SK-N-SH (cell line): ENCODE measurements around the gene NUDT22.

Experiments used
- CHD2 ChIP-seq: fragments of 150-350 bp; IDR thresholded peaks from 2 replicates; pipeline ENCODE4 v1.6.1; 2018; ENCODE audit warnings: low read length; ENCODE audit not compliant: partially characterized antibody
- CTCF ChIP-seq: fragments of 200-600 bp; sonication (generic); IDR thresholded peaks from 2 replicates; pipeline ENCODE4 v1.6.1; 2017; ENCODE audit warnings: antibody characterized with exemption, mild to moderate bottlenecking, moderate library complexity
- GATA2 ChIP-seq: sonication (generic); formaldehyde crosslinking; IDR thresholded peaks from 2 replicates; pipeline ENCODE4 v1.5.0; 2020; ENCODE audit warnings: mild to moderate bottlenecking, missing genetic modification reagents
- MAX ChIP-seq: IDR thresholded peaks from 2 replicates; pipeline ENCODE4 v1.4.0; 2012; ENCODE audit warnings: low read depth
- RAD21 ChIP-seq: IDR thresholded peaks from 2 replicates; pipeline ENCODE4 v1.6.1; 2012; ENCODE audit warnings: mild to moderate bottlenecking, low read length
- SIN3A ChIP-seq: IDR thresholded peaks from 2 replicates; pipeline ENCODE4 v1.6.1; 2012; ENCODE audit warnings: low read depth, mild to moderate bottlenecking, low read length, moderate library complexity, borderline replicate concordance
- TEAD4 ChIP-seq: IDR thresholded peaks from 2 replicates; pipeline ENCODE4 v1.4.0; 2012; ENCODE audit warnings: mild to moderate bottlenecking, borderline replicate concordance; ENCODE audit not compliant: insufficient read depth
- TF ChIP-seq, protein P1 (sequence below): fragments of 150-350 bp; IDR thresholded peaks from 2 replicates; pipeline ENCODE4 v1.6.1; 2017; ENCODE audit warnings: antibody characterized with exemption, low read length, low read depth, borderline replicate concordance
- TF ChIP-seq, protein P2 (sequence below): IDR thresholded peaks from 2 replicates; pipeline ENCODE4 v1.6.1; 2012; ENCODE audit warnings: mild to moderate bottlenecking, low read depth, low read length, moderate library complexity

DNA sequence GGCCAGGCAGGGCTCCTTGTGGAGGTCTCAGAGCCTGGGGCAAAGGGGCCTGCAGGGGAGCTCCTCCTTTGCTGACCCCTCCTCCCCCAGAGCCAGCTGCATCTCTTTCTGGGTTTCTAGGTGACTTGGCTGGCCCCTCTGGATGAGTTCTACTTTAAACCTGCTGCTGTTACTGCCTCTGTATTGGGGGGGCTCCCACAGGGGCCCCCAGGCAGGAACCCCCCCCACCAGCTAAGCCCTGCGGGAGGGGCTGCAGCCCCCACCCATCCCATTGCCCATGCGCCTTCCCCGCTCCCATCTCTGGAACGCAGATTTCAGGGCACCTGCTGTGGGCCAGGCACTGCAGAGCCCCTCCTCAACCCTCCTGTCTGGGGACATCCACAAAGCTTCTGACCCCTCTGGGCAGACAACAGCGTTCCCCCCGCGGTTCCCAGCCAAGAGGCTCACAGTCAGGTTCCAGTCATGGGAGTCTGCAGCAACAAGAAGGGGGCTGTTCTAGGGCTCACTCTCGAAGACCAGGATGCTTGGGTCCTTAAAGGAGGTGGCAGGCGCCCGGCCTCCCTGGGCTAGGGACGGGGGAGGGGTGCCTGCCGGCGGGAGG, 24.4 kb downstream of the NUDT22 start:
- no peak for TF ChIP-seq MAX
- no peak for TF ChIP-seq CTCF
- TF ChIP-seq SIN3A = no peak
- TF ChIP-seq GATA2 (CRISPR knock-in tag) = no peak
- TF ChIP-seq, protein P1, sequence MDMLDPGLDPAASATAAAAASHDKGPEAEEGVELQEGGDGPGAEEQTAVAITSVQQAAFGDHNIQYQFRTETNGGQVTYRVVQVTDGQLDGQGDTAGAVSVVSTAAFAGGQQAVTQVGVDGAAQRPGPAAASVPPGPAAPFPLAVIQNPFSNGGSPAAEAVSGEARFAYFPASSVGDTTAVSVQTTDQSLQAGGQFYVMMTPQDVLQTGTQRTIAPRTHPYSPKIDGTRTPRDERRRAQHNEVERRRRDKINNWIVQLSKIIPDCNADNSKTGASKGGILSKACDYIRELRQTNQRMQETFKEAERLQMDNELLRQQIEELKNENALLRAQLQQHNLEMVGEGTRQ = no peak
- TF ChIP-seq, protein P2, sequence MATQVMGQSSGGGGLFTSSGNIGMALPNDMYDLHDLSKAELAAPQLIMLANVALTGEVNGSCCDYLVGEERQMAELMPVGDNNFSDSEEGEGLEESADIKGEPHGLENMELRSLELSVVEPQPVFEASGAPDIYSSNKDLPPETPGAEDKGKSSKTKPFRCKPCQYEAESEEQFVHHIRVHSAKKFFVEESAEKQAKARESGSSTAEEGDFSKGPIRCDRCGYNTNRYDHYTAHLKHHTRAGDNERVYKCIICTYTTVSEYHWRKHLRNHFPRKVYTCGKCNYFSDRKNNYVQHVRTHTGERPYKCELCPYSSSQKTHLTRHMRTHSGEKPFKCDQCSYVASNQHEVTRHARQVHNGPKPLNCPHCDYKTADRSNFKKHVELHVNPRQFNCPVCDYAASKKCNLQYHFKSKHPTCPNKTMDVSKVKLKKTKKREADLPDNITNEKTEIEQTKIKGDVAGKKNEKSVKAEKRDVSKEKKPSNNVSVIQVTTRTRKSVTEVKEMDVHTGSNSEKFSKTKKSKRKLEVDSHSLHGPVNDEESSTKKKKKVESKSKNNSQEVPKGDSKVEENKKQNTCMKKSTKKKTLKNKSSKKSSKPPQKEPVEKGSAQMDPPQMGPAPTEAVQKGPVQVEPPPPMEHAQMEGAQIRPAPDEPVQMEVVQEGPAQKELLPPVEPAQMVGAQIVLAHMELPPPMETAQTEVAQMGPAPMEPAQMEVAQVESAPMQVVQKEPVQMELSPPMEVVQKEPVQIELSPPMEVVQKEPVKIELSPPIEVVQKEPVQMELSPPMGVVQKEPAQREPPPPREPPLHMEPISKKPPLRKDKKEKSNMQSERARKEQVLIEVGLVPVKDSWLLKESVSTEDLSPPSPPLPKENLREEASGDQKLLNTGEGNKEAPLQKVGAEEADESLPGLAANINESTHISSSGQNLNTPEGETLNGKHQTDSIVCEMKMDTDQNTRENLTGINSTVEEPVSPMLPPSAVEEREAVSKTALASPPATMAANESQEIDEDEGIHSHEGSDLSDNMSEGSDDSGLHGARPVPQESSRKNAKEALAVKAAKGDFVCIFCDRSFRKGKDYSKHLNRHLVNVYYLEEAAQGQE = no peak
- no peak for TF ChIP-seq CHD2
- TF ChIP-seq RAD21 = no peak
- TF ChIP-seq TEAD4 = no peak
